ENCODE results near the gene HDAC3.

GRCh38 chr5:141628175-141628788, 8.4 kb downstream of the HDAC3 start:
- TF ChIP-seq POLR2A (IDR thresholded peaks at IDR 0.05; ENCODE audit: low read depth, low read length) = no peak
- TF ChIP-seq POLR2AphosphoS5 (IDR thresholded peaks at IDR 0.05; ENCODE audit: low read depth, low read length) = no peak
